ENCODE measurements around the gene NOS3.

Gene NOS3

DNA sequence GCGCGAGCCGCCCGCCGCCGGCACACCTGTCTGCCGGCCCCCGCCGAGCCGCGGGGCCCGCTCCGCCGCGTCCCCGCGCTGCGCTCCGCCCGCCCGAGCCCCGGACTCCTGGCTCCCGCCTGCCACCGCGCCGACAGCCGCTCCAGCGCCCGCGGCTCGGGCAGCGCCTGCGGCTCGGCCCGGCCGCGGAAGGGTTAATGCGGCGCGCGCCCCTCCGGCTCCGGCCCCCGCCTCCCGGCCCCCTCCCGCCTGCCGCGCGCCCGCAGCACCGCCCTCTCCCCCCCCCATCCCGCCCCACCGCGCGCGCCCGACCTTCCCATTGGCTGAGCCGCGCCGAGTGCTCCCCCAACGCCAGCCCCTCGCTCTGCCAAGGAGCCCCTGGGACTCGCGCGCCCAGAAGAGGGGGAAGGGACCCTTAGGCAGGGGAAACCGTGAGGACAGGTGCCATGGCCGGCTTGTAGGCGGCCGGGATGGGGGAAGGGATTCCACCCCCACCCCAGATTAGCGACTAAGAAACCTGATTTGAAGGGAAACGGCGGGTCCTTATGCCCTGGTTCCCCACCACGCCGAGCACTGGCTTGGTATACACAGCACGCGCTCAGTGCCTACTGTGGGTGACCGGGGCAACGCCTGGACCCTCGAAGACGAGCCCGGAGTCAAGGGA, 12.6 kb upstream of the NOS3 start, which contains the start of gene KCNH2:
Gene KCNH2, minus strand, starts transcription at position 196 of the 664 bp plus-strand sequence. CDS start 408 bp downstream, outside the sequence.
- H3K27me3 ChIP-seq (ENCODE audit: insufficient read depth, insufficient read length): peaks cover 59% of the 10 kb centered on the region
- peaks cover 24% of the 10 kb centered on the region for H3K4me1 ChIP-seq (ENCODE audit: insufficient read depth, insufficient read length)
- no peak for TF ChIP-seq YY1 (IDR thresholded peaks at IDR 0.05; ENCODE audit: insufficient read depth, insufficient read length)
- no peak for TF ChIP-seq SUZ12 (IDR thresholded peaks at IDR 0.05; ENCODE audit: extremely low read depth, insufficient read depth, insufficient read length)
- no peak for TF ChIP-seq ZNF274 (IDR thresholded peaks at IDR 0.05; ENCODE audit: low read depth, low read length)
- peak within 1 kb of the TSS; percentile 41 for H3K4me3 ChIP-seq (ENCODE audit: insufficient read length, low read depth)
- no peak for DNase-seq (ENCODE audit: low read depth, low spot score)
- H3K9ac ChIP-seq (ENCODE audit: insufficient read length, low read depth): peak within 1 kb of the TSS; percentile 63
- H3K36me3 ChIP-seq (ENCODE audit: insufficient read depth, insufficient read length, low read length): no peaks in the 10 kb centered on the region
- H3K9me3 ChIP-seq (ENCODE audit: insufficient read depth, low read length): no peaks in the 10 kb centered on the region

GRCh38 chr7:150979713-150980390, 11.0 kb upstream of the NOS3 start:
- Histone ChIP-seq H3K4me1 (ENCODE audit: insufficient read depth, insufficient read length) (peaks cover 20% of the 10 kb centered on the region), H3K4me3 (ENCODE audit: insufficient read length, low read depth) (peak overlapping the region; percentile 8), H3K9me3 (ENCODE audit: insufficient read depth, low read length) (no peaks in the 10 kb centered on the region), H3K27me3 (ENCODE audit: insufficient read depth, insufficient read length) (peaks cover 56% of the 10 kb centered on the region), H3K9ac (ENCODE audit: insufficient read length, low read depth) (no peak overlapping the region), H3K36me3 (ENCODE audit: insufficient read depth, insufficient read length, low read length) (no peaks in the 10 kb centered on the region)
- DNase-seq (ENCODE audit: low read depth, low spot score): no peak
- TF ChIP-seq ZNF274 (IDR thresholded peaks at IDR 0.05; ENCODE audit: low read depth, low read length) (no peak), SUZ12 (IDR thresholded peaks at IDR 0.05; ENCODE audit: extremely low read depth, insufficient read depth, insufficient read length) (no peak), YY1 (IDR thresholded peaks at IDR 0.05; ENCODE audit: insufficient read depth, insufficient read length) (no peak)

DNA sequence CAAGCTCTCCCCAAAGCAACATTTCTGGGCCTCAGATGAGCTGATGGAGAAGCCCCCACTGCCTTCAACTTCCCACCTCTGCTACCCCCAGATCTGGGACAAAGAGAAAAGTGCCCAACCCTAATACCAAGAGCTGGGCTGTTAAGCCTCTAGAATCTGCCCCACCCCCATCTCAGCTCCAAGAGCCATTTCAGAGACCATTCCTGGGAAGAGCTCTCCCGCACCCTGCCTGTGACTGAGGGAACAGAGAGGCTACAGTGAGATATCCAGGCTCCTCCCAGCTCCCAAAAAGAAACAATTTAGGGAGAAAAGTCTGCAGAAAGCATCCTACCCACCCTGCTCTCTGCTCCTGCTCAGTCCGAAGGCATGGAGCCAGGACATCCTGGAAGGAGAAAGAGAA, 10.2 kb upstream of the NOS3 start:
- no peak overlapping the region for H3K4me3 ChIP-seq (ENCODE audit: insufficient read length, low read depth)
- TF ChIP-seq SUZ12 (IDR thresholded peaks at IDR 0.05; ENCODE audit: extremely low read depth, insufficient read depth, insufficient read length): no peak
- no peak for TF ChIP-seq YY1 (IDR thresholded peaks at IDR 0.05; ENCODE audit: insufficient read depth, insufficient read length)
- no peak for TF ChIP-seq ZNF274 (IDR thresholded peaks at IDR 0.05; ENCODE audit: low read depth, low read length)
- no peaks in the 10 kb centered on the region for H3K36me3 ChIP-seq (ENCODE audit: insufficient read depth, insufficient read length, low read length)
- H3K27me3 ChIP-seq (ENCODE audit: insufficient read depth, insufficient read length): peaks cover 52% of the 10 kb centered on the region
- no peak overlapping the region for H3K9ac ChIP-seq (ENCODE audit: insufficient read length, low read depth)
- no peak for DNase-seq (ENCODE audit: low read depth, low spot score)
- no peaks in the 10 kb centered on the region for H3K9me3 ChIP-seq (ENCODE audit: insufficient read depth, low read length)
- peaks cover 15% of the 10 kb centered on the region for H3K4me1 ChIP-seq (ENCODE audit: insufficient read depth, insufficient read length)

GRCh38 chr7:150981644-150982043, 9.2 kb upstream of the NOS3 start:
- no peak for DNase-seq (ENCODE audit: low read depth, low spot score)
- TF ChIP-seq YY1 (IDR thresholded peaks at IDR 0.05; ENCODE audit: insufficient read depth, insufficient read length): no peak
- TF ChIP-seq SUZ12 (IDR thresholded peaks at IDR 0.05; ENCODE audit: extremely low read depth, insufficient read depth, insufficient read length): no peak
- TF ChIP-seq ZNF274 (IDR thresholded peaks at IDR 0.05; ENCODE audit: low read depth, low read length): no peak
- Histone ChIP-seq H3K36me3 (ENCODE audit: insufficient read depth, insufficient read length, low read length) (no peaks in the 10 kb centered on the region), H3K9me3 (ENCODE audit: insufficient read depth, low read length) (no peaks in the 10 kb centered on the region), H3K4me1 (ENCODE audit: insufficient read depth, insufficient read length) (peaks cover 16% of the 10 kb centered on the region), H3K4me3 (ENCODE audit: insufficient read length, low read depth) (no peak overlapping the region), H3K27me3 (ENCODE audit: insufficient read depth, insufficient read length) (peaks cover 48% of the 10 kb centered on the region), H3K9ac (ENCODE audit: insufficient read length, low read depth) (no peak overlapping the region)

- no peak overlapping the region for H3K9ac ChIP-seq (ENCODE audit: insufficient read length, low read depth)
- no peak overlapping the region for H3K4me3 ChIP-seq (ENCODE audit: insufficient read length, low read depth)
- H3K4me1 ChIP-seq (ENCODE audit: insufficient read depth, insufficient read length): peaks cover 10% of the 10 kb centered on the region
- H3K36me3 ChIP-seq (ENCODE audit: insufficient read depth, insufficient read length, low read length): no peaks in the 10 kb centered on the region
- no peaks in the 10 kb centered on the region for H3K9me3 ChIP-seq (ENCODE audit: insufficient read depth, low read length)
- DNase-seq (ENCODE audit: low read depth, low spot score): no peak
- no peak for TF ChIP-seq YY1 (IDR thresholded peaks at IDR 0.05; ENCODE audit: insufficient read depth, insufficient read length)
- TF ChIP-seq ZNF274 (IDR thresholded peaks at IDR 0.05; ENCODE audit: low read depth, low read length): no peak
- TF ChIP-seq SUZ12 (IDR thresholded peaks at IDR 0.05; ENCODE audit: extremely low read depth, insufficient read depth, insufficient read length): no peak
- peaks cover 41% of the 10 kb centered on the region for H3K27me3 ChIP-seq (ENCODE audit: insufficient read depth, insufficient read length)
Observed at GRCh38 chr7:150982351-150982750, 8.5 kb upstream of the NOS3 start.

DNA sequence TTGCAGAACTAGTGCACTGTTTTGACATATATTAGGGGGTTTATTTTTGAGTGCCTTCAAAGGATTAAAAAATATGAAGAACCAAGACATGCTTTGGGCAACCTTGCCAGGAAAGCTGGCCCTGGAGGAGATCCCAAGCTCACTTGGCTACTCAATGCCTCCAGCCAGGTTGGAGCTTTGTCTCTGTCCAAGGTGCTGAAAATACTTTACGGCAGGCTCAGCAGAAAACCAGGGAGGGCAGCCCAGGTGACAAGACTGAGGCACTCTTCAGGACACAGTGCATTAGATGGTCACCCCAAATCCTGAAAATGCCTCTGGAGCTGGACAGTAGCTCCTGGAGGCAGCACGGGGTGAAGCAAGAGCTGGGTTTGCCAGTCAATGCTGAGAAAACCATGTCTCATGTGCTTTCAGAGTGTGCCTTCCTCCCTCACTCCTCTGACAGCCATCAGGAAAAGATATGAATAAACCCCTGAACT, 6.9 kb upstream of the NOS3 start:
- no peak overlapping the region for H3K4me3 ChIP-seq (ENCODE audit: insufficient read length, low read depth)
- peaks cover 40% of the 10 kb centered on the region for H3K27me3 ChIP-seq (ENCODE audit: insufficient read depth, insufficient read length)
- peak; percentile 63 for DNase-seq (ENCODE audit: low read depth, low spot score)
- TF ChIP-seq YY1 (IDR thresholded peaks at IDR 0.05; ENCODE audit: insufficient read depth, insufficient read length) (no peak), ZNF274 (IDR thresholded peaks at IDR 0.05; ENCODE audit: low read depth, low read length) (no peak), SUZ12 (IDR thresholded peaks at IDR 0.05; ENCODE audit: extremely low read depth, insufficient read depth, insufficient read length) (no peak)
- H3K9ac ChIP-seq (ENCODE audit: insufficient read length, low read depth): no peak overlapping the region
- H3K9me3 ChIP-seq (ENCODE audit: insufficient read depth, low read length): no peaks in the 10 kb centered on the region
- no peaks in the 10 kb centered on the region for H3K36me3 ChIP-seq (ENCODE audit: insufficient read depth, insufficient read length, low read length)
- H3K4me1 ChIP-seq (ENCODE audit: insufficient read depth, insufficient read length): peaks cover 10% of the 10 kb centered on the region

DNA sequence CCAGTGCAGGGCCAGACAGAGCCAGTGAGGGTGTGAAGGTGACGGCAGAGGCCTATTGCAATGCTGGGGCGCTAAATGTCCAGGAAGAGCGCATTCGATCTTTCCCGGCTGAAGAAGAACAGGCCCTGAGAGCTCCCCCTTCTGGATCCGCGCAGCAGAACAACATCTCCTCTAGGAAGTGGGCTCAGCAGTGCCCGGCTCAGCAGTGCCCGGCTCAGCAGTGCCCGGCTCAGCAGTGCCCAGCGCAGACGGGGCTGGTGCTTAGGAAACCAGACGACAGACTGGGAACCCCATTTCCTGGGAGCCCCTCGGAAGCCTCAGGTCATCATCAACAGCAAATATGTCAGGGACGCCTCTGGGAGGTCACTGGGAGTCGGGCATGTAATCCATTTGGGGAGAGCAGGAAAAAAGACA, 4.7 kb upstream of the NOS3 start:
- DNase-seq (ENCODE audit: low read depth, low spot score): no peak
- Histone ChIP-seq H3K9ac (ENCODE audit: insufficient read length, low read depth) (no peak overlapping the region), H3K4me3 (ENCODE audit: insufficient read length, low read depth) (no peak overlapping the region), H3K27me3 (ENCODE audit: insufficient read depth, insufficient read length) (peaks cover 29% of the 10 kb centered on the region), H3K4me1 (ENCODE audit: insufficient read depth, insufficient read length) (peaks cover 4% of the 10 kb centered on the region), H3K36me3 (ENCODE audit: insufficient read depth, insufficient read length, low read length) (no peaks in the 10 kb centered on the region), H3K9me3 (ENCODE audit: insufficient read depth, low read length) (peaks cover 15% of the 10 kb centered on the region; the same call in 1 of the 2 replicates)
- TF ChIP-seq SUZ12 (IDR thresholded peaks at IDR 0.05; ENCODE audit: extremely low read depth, insufficient read depth, insufficient read length) (no peak), YY1 (IDR thresholded peaks at IDR 0.05; ENCODE audit: insufficient read depth, insufficient read length) (no peak), ZNF274 (IDR thresholded peaks at IDR 0.05; ENCODE audit: low read depth, low read length) (no peak)
